Eye (tissue), 1 donor: Measurements from ENCODE around the gene GSK3A.

Experiments used
- DNase-seq: peaks from one replicate; pipeline ENCODE4 v3.0.0-alpha.2; 2015

Gene GSK3A

DNA sequence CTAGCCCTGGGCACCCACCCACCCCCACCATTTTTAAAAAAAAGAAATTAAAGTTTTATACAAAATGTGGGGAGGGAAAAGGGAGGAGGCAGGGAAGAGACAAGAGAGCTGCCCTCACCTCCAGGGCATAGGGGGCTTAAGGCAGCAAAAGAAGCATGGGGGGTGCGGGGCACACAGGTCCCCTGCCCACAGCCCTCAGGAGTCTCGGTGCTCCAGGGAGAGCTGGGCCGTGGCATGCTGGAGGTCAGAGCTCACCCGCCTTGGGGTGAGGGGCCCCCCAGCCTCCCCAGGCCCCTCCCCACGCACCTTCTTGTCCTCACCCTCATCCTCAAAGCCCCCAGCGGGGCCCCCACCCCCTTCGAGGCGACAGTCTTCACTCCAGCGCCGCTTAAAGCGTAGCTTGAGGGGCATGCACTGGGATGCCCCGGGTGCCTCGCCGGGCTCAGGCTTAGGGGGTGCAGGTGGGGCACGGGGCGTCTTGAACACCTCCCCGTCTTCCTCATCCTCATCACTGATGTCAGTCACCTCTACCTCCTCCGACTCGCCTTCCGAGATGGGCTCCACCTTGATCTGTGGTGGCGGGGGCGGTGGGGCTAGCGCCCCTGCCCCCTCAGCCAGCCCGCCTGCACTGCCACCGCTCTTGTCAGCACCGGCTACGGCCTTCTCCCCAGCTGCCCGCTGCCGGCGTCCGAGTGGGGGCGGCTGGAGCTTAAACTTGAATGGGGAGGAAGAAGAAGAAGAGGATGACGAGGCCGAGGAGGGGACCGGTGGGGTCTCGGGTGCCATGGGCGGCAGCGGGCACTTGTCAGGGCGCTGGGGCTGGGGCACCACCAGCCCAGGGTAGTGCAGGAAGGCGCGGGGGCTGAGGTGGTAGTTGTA, 6.1 kb upstream of the GSK3A start:
- DNase-seq, result no peak

DNA sequence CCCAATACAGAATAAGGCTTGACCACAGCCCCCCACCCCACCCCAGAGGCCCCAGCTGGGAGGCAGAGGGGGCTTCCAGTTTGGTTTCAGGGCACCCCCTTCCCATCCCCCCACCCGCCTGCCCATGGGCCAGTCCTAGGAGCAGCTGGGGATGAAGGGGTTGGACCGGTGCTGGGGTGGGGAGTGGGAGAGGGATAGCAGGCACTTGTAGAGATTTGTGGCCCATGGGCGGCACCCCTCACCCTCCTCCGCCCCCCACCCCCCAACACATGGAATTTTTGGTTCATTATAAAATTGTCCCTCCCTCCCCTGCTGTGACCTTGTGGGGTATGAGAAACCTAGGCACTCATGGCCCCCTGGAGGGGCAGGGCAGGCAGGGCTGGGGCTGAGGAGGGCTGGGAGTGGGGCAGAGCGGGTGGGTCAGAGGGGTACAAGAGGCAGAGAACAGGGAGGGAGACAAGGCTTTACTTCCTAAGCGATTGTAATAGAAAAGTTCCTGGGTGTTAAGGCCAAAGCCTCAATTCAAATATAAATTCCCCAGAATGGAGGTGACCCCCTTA, 5.3 kb upstream of the GSK3A start:
- DNase-seq, result no peak

GRCh38 chr19:42246922-42247639, 4.7 kb upstream of the GSK3A start:
- DNase-seq, result peak; percentile 12

GRCh38 chr19:42246143-42246921, 3.9 kb upstream of the GSK3A start:
- peak; percentile 71 for DNase-seq

DNA sequence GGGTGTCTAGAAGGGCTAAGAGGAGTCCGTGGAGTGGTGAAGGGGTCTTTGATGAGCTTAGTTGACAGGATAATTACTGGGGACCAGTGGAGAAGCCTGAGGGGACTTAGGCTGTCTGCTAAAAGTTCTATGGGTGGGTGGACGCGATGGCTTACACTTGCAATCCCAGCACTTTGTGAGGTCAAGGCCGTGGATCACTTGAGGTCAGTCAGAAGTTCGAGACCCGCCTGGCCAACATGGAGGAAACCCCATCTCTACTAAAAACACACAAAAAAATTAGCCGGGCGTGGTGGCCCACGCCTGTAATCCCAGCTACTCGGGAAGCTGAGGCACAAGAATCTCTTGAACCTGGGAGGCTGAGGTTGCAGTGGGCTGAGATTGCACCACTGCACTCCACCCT, 2.8 kb upstream of the GSK3A start:
- DNase-seq, result no peak

DNA sequence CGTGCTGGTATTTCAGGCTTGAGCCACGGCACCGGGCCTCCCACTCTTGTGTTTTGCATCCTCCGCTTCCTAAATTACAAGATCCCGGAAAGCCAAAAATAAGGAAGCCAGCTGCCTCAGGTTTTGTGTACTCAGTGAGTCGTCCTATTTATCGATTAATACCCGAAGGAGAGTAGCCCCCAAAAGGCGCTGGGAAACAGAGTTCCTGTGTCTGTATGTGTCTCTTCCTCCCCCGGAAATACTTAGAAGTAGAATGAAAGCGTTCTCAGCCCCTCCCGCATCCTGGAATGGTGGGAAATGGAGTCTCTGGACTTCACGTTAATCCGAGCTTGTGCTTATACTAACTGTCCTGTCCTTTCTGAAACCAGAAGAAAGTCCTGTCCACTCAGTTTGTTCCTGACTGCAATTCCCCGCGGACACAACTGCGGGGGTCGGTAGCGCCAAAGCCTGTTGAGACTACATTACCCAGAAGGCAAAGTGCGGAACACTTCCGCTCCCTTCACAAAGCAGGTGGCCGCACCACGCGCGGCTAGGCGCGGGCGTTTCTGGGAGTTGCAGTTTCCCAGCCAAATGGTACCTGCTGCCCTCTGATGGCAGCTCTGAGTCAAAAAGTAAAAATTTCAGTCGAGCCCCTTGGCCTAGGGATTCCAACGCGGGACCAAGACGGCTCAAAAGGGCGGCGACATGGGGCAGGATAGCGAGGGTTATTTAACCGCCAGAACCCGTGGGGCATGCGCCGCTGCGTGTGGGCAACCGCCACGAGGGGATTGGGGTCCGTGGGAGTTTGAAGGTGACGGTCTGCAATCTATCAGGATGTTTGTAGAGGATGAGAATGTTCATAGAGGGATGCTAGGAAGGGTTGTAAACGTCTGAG, 2.2 kb upstream of the GSK3A start:
- peak; percentile 97 for DNase-seq

- peak; percentile 29 for DNase-seq
Measured at GRCh38 chr19:42242069-42242511, 312 bp downstream of the GSK3A start.

GRCh38 chr19:42241279-42241678, 1.1 kb downstream of the GSK3A start:
- no peak for DNase-seq

- no peak for DNase-seq
Measured at GRCh38 chr19:42239544-42240220, 2.7 kb downstream of the GSK3A start.

DNA sequence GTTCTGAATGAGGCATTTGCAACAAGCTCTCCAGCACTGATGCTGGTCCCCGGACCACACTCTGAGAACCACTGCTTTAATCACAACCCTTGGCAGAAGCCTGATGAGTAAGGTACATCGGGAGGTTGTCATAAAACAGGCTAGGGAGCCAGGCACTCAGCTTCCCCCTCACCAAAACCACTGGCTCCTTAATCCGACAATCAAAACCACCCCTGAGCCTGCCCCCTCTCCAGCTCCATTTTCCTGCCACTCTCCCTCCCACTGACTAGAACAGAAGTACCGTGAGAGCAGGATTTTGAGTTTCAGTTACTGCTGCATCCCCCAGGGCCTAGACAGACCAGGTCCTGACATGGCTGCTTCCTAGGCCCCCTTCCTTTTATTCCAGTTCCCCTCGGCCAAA, 7.2 kb downstream of the GSK3A start:
- DNase-seq, result no peak

GRCh38 chr19:42234364-42234763, 8.0 kb downstream of the GSK3A start:
- no peak for DNase-seq

GRCh38 chr19:42233678-42234292, 8.6 kb downstream of the GSK3A start:
- DNase-seq, result no peak

GRCh38 chr19:42233106-42233505, 9.3 kb downstream of the GSK3A start:
- no peak for DNase-seq

- DNase-seq, result no peak
Measured at GRCh38 chr19:42232435-42232834, 10.0 kb downstream of the GSK3A start.

- DNase-seq, result no peak
Measured at GRCh38 chr19:42230571-42230970, 11.8 kb downstream of the GSK3A start.

GRCh38 chr19:42229855-42230351, 12.5 kb downstream of the GSK3A start:
- peak; percentile 26 for DNase-seq

- no peak for DNase-seq
Measured at GRCh38 chr19:42229301-42229854, 13.0 kb downstream of the GSK3A start.

DNA sequence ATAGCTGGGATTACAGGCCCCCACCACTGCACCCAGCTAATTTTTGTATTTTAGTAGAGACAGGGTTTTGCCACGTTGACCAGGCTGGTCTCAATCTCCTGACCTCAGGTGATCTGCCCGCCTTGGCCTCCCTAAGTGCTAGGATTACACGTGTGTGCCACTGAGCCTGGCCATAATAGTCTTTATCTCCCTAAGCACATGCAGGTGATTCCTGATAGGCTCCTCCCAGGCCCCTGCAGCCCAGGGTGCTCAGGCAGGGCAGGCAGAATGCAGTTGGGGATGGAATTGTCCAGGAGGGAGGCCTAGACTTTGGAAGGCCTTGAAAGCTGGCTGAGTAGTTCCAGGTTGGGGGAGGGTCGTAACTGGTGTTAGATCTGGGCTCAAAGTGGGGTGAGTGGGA, 13.8 kb downstream of the GSK3A start:
- DNase-seq, result no peak

GRCh38 chr19:42226886-42227285, 15.5 kb downstream of the GSK3A start:
- DNase-seq, result no peak

- no peak for DNase-seq
Measured at GRCh38 chr19:42225718-42226292, 16.6 kb downstream of the GSK3A start.
